Activated T-cell treated with anti-CD3 and anti-CD28 coated beads for 24 hours (primary cell): ENCODE data around the gene ARID1B.

ENCODE experiments used
- DNase-seq: peaks from one replicate; pipeline ENCODE4 v3.0.0-alpha.2; 2020; ENCODE audit warnings: low read depth

The ARID1B gene

GRCh38 chr6:157161912-157162311 lies 384.7 kb downstream of the ARID1B start:
- DNase-seq, result no peak

- DNase-seq, result no peak
These were observed 385.7 kb downstream of the ARID1B start for GRCh38 chr6:157162766-157163433.

- DNase-seq, result no peak
These were observed 386.4 kb downstream of the ARID1B start for GRCh38 chr6:157163434-157164159.

- DNase-seq, result no peak
These were observed 387.8 kb downstream of the ARID1B start for GRCh38 chr6:157164972-157165371.

- DNase-seq, result no peak
These were observed 389.6 kb downstream of the ARID1B start for GRCh38 chr6:157166784-157167183.

- DNase-seq, result no peak
These were observed 390.7 kb downstream of the ARID1B start for GRCh38 chr6:157167837-157168236.

GRCh38 chr6:157168471-157168870 lies 391.3 kb downstream of the ARID1B start:
- no peak for DNase-seq

GRCh38 chr6:157169226-157169625 lies 392.0 kb downstream of the ARID1B start:
- no peak for DNase-seq

- no peak for DNase-seq
These were observed 392.5 kb downstream of the ARID1B start for GRCh38 chr6:157169656-157170055.

GRCh38 chr6:157170535-157170934 lies 393.4 kb downstream of the ARID1B start:
- DNase-seq, result no peak

- no peak for DNase-seq
These were observed 394.6 kb downstream of the ARID1B start for GRCh38 chr6:157171801-157172200.

- no peak for DNase-seq
These were observed 395.1 kb downstream of the ARID1B start for GRCh38 chr6:157172231-157172701.

- no peak for DNase-seq
These were observed 395.8 kb downstream of the ARID1B start for GRCh38 chr6:157172830-157173536.

- no peak for DNase-seq
These were observed 396.6 kb downstream of the ARID1B start for GRCh38 chr6:157173776-157174175.

- no peak for DNase-seq
These were observed 397.6 kb downstream of the ARID1B start for GRCh38 chr6:157174731-157175130.

- no peak for DNase-seq
These were observed 400.7 kb downstream of the ARID1B start for GRCh38 chr6:157177731-157178336.

GRCh38 chr6:157181649-157182048 lies 404.5 kb downstream of the ARID1B start:
- no peak for DNase-seq

GRCh38 chr6:157182503-157183264 lies 405.5 kb downstream of the ARID1B start:
- no peak for DNase-seq

- peak; percentile 47 for DNase-seq
These were observed 407.2 kb downstream of the ARID1B start for GRCh38 chr6:157184202-157185015.

- DNase-seq, result no peak
These were observed 408.0 kb downstream of the ARID1B start for GRCh38 chr6:157185171-157185570.

GRCh38 chr6:157185986-157186385 lies 408.8 kb downstream of the ARID1B start:
- DNase-seq, result no peak
